AG09319 (cell line): ENCODE results near the gene EPHA10.
"Not testable (repeated sequence)": the region's sequence is repeated elsewhere in the genome, so short reads cannot be mapped to it uniquely, and the experiment has no call there.

Source experiments
- DNase-seq: peaks from one replicate; pipeline ENCODE4 v3.0.0-alpha.2; 2010; ENCODE audit warnings: low read depth; ENCODE audit errors: extremely low read depth
- TF ChIP-seq, protein P1 (sequence below): IDR thresholded peaks from 2 replicates; pipeline ENCODE4 v1.5.1; 2011; ENCODE audit warnings: low read depth, mild to moderate bottlenecking, inconsistent platforms, low read length, moderate library complexity

EPHA10 gene

GRCh38 chr1:37741130-37741529 is 23.8 kb downstream of the EPHA10 start:
- DNase-seq: no peak
- TF ChIP-seq, protein P1, sequence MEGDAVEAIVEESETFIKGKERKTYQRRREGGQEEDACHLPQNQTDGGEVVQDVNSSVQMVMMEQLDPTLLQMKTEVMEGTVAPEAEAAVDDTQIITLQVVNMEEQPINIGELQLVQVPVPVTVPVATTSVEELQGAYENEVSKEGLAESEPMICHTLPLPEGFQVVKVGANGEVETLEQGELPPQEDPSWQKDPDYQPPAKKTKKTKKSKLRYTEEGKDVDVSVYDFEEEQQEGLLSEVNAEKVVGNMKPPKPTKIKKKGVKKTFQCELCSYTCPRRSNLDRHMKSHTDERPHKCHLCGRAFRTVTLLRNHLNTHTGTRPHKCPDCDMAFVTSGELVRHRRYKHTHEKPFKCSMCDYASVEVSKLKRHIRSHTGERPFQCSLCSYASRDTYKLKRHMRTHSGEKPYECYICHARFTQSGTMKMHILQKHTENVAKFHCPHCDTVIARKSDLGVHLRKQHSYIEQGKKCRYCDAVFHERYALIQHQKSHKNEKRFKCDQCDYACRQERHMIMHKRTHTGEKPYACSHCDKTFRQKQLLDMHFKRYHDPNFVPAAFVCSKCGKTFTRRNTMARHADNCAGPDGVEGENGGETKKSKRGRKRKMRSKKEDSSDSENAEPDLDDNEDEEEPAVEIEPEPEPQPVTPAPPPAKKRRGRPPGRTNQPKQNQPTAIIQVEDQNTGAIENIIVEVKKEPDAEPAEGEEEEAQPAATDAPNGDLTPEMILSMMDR: no peak

DNA sequence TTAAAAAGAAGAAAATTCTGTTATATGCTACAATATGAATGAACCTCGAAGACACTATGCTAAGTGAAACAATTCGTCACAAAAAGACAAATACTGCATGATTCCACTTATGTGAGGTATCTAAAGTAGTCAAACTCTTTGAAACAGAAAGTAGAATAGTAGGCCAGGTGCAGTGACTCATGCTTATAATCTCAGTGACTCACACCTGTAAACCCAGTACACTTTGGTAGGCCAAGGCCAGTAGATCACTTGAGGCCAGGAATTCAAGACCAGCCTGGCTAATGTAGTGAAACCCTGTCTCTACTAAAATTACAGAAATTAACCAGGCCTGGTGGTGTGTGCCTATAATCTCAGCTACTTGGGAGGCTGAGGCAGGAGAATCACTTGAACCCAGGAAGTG is 25.7 kb downstream of the EPHA10 start:
- no peak for DNase-seq
- TF ChIP-seq, protein P1: no peak

DNA sequence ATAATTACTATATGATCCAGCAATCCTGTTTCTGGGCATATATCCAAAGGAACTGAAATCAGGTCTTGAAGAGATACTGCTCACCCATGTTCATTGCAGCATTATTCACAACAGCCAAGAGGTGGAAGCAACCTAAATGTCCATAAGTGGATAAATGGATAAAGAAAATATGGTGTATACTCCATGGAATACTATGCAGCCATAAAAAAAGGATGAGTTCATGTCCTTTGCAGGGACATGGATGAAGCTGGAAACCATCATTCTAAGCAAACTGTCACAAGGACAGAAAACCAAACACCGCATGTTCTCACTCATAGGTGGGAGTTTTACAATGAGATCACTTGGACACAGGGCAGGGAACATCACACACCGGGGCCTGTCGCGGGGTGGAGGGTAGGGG is 26.3 kb downstream of the EPHA10 start:
- DNase-seq: not testable (repeated sequence)

- DNase-seq: not testable (repeated sequence)
Measured at GRCh38 chr1:37737975-37738374, 26.9 kb downstream of the EPHA10 start.

- TF ChIP-seq, protein P1: no peak
- no peak for DNase-seq
Measured at GRCh38 chr1:37734629-37735591, 30.0 kb downstream of the EPHA10 start.

- no peak for DNase-seq
- TF ChIP-seq, protein P1: no peak
Measured at GRCh38 chr1:37732111-37732780, 32.7 kb downstream of the EPHA10 start.

DNA sequence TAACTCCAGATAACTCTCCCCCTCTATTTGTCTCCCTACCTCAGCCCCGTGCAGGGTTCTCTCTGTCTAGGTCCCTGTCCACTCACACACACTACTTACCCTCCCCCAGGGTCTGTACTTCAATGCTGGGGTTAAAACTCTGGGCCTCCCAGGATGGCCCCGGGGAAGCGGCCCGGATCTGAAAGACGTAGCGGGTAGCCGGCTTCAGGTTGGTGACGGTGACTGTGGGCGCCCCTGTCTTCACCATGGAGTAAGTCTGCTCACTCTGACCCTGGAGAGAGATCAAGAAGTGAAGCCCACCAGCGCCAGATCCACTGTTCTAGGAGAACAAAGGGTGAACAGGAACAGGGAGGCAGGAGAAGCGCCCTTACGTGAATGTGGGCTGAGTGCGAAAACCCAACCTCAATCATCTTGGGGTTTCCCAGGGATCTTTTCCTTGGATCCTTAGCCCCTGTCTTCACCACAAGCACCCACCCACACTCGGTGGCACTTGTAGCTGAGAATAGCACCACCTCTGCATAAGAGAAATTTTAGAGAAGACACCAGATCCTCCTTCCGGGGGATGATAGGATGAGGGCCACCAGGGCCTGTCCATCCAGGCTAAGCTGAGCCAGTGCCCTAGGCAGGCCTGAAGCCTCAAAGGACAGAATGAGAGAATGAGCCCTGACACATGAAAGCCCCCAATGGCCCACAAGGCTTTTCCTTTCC is 33.5 kb downstream of the EPHA10 start:
- DNase-seq: no peak
- TF ChIP-seq, protein P1: no peak

DNA sequence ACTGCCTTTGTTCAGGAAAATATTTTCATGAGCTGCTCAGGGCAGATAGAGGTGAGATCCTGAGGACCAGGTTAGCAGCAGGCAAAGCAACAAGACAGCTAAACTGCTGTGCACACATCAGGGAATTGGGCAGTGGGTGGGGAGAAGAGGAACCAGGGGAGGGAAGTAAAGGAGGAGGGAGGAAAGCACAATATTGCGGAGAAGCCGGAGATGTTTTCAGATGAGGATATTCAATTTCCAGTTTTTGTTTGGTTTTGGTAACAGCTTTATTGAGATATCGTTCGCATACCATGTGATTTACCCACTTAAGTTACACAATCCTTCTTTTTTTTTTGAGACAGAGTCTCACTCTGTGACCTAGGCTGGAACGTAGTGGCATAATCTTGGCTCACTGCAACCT is 34.5 kb downstream of the EPHA10 start:
- DNase-seq: no peak
- TF ChIP-seq, protein P1: no peak
